T-helper 22 cell (primary cell): ENCODE results near the gene INAFM2.

Experiments used
- DNase-seq: peaks from one replicate; pipeline ENCODE4 v3.0.0-alpha.2; 2020; ENCODE audit warnings: low read depth

The INAFM2 gene

DNA sequence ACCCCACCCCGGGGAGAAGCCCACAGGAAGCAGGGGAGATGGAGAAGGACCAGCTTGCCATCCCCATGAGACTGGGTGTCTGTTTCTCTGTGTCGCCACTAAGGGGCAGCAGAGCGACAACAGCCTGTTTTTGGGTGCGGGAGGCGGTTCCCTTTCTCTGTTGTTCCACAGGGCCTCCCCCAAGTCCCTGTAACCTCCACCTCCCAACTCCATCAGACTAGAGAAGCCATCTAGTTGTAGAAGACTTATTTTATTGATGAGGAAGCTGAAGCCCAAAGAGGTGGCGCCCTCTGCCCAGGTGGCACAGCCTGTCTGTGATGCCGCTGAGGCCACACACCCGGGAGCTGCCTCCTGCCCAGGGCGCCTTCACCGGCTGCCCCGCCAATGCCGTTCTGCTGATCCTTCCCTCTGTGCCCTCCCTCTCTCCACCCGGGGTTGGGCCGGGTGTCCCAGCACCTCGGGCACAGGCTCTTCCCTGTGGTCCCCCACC is 21.2 kb downstream of the INAFM2 start:
- peak; percentile 37 for DNase-seq

DNA sequence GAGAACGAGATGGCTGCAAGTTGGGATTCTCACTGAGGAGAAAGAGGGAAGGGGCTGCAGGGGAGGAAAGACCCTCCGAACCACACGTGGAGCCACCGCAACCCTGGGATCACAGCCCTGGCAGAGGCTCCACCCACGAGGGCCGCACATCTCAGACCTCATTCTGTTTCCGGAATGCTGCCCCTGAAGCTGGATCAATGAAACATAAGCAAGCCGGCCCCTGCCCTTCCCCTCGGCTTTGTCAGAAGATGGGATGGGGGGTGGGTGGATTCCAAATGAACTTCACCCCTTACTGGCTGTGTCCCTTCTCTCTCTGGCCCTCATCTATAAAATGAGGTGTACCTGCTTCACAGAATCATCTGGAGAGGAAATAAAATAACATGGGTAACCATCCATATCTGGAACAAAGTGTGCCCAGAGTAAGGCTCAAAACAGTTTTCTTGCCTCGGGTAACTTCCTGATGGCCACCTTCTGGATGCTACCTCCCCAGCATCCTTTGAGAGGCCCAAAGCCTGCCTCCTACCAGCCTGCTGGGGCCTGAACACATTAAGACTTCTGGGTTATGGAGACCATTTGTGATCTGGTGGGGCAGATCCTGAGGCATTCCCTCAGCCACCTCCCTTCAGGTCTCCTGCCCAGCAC is 21.9 kb downstream of the INAFM2 start:
- no peak for DNase-seq

DNA sequence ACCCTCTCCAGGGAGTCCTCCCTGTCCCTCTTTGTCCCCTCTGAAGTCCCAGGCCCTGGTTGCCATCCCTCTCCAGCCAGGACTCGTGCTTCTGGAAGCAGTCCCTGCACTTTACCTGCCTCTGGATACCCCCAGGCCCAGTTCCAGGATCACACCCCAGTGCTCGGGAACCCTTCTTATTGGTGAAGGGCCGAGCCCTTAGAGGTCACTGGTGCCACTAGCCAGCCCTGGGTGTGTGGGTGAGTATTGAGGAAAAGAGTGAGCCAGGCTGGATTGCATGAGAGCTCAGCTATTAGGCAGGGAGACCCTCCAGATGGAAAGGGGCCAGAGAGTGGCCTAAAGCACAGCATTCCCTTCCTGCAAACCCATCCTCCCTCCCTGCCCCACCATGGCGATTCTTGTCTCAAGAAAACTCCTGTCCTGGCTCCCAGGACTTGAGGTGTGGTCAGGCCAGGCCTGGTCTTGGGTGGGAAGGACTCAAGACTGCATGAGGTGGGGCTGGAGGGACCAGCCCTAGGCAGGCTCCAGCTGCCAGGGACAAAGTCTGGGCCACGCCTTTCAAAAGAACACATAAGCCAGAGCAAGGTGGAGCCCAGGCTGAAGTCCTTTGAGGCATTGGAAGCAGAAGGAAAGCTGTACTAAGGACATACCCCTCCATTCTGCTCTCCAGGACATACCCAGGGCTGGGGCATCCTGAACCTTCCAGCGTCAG is 22.5 kb downstream of the INAFM2 start:
- no peak for DNase-seq

DNA sequence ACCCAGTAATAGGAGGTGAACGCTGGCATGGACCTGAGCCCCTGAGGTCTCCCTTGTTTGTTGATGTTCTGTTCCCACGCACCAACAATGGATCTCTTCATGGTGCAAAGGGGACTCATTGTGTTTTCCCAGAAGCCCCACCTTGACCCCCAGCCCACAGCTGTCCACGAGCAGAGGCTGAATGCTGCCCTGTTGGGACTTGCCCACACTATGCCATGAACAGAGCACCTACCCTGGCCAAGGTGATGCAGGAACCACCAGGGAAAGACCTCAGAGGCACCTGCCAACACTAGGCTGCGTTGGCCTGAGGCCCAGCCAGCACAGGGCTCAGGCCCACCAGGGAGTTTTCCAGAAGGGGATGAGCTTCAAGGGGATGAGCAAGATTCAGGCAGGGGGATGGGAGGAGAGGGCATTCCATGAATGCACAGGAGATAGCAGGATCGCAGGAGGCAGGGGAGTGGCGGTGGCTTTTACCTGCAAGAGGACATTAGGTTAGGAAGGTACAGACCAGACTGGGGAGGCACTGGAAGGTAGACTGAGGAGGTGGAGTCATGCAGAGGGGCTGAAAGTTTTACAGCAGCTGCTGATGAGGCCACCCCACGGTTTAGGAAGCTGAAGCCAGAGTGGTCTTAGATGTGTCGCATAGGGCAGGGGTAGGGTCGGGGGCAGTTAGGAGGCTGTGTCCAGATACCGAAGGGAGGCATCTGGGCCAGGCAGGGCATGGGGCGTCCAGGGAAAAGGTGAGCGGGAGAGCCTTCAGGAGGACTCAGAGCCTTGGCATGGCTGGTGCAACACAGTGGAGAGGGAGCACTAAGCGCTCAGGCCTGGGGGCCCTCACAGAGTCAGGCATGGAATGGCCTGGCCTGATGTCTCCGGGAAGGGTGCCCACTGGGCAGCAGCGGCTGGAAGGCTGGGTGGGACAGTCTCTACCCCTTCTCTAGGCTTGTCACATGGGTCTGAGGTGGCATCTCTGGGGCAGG is 23.4 kb downstream of the INAFM2 start:
- DNase-seq, result no peak

DNA sequence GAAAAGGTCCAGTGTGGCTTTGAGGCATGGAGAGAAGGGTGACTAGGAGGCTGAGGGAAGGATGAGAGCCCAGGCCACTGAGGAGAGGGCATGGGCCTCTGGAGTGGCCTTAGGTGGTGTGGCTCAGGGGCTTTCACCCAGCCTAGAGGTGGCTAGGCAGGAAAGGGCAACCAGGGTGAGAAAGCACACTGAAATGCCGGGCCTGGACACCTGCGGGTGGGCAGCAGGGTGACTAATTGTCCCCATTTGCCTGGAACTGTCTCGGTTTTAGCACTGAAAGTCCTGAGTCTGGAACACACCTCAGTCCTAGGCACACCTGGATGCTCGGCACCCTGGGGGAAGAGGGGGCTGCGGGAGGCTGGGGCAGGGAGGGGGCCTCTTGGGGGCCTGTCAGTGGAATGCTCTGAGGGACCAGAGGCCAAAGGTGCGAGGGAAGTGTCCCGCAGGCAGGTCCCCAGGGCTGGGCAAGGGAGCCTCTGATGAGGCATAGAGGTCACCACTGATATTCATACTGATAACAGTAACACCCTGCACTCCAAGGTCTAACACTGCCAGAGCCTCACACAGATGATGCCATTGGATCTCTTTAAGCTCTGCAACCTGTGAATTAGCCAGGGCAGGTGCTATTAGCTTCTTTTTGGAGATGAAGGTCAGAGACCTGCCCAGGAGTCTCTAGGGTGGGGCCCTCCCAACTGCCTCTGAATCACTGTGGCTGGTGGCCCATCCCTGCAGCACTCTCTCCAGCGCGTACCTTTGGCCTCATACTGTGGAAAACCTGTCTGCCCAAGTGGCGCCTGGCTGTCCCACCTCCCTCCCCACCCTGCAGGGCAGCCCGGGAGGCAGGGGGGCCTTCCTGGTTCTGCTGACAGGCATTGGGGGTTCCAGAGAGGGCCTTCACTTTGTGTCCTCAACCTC is 24.3 kb downstream of the INAFM2 start:
- DNase-seq, result no peak

DNA sequence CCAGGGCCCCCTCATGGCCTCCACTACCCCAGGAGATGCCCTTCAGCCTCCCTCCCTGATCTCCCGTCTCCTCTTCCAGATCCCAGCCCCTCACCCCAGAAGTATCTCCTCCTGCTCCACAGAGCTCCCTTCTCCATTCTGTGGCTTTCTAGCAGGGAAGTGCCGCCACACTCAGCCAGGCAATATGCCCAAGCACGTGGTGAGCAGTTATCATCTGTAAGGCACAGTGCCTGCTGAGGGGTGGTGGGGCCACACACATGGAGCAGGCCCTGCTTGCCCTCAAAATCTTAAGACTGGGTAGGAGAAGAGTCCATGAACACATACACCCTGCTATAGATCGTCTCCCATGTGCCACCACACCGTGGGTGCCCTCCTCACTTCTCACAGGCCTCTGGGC is 25.0 kb downstream of the INAFM2 start:
- no peak for DNase-seq

DNA sequence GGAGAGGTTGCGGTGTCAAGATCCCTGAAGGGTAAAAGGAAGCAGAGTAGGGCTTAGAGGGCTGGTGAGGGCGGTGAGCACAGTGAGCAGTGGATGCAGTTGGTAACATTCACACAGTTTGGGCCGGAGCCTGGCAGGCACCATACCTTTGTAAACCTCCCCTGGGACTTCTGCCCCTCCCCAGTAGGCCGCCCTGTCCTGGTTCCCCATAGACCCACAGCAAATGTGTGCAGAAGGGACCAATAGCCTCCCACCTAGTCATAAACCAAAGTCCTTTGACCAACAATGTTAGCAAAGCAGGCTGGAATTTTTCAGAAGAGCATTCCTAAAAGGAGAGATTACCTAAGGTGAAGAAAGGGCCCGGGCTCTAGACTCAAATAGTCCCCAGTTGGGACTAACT is 25.7 kb downstream of the INAFM2 start:
- DNase-seq, result no peak

DNA sequence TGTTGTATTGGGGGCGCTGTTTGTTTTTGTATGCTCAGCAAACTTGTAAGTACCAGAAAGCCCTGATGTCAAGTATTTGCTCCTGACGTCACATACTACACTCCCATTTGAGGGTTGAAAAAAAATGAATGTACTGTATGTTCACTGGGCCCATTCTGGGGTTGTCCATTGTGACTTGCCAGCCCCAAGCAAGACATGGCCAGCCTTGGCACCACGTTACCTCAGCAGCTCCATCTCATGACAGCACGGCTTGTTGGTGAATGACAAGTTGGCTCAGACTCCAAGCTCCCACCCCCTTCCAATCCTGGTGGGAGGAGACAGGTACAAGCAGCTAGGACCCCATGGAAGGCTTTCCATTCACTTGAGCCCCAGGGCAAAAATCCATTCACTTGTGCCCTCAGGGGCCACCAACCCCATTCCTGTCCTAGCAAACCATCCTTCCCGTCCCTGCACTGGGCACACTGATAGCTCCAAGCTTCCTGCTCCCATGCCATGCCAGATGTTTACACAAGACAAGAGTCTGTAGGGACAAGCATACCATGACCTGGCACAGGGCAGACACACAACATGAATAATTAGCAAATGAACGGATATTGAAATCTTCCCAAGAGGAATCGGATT is 28.9 kb downstream of the INAFM2 start:
- DNase-seq, result no peak

DNA sequence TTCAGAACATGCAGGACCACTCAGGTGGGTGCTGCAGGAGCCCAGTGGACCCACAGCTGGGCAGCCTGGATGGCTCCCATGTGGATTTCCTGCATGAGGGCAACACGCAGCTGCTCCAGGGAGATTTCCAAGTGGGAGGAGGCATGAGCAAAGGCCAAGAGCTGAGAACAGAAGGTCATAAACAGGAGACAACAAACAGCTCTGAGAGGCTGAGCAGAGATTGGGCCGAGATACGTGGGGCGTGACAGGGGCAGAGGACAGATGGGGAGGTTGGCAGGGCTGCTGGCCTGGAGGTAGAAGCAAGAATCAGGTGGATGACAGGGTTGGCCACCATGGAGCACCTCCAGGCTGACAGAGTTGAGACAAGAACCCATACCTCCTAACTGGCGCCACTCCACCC is 30.2 kb downstream of the INAFM2 start:
- no peak for DNase-seq

DNA sequence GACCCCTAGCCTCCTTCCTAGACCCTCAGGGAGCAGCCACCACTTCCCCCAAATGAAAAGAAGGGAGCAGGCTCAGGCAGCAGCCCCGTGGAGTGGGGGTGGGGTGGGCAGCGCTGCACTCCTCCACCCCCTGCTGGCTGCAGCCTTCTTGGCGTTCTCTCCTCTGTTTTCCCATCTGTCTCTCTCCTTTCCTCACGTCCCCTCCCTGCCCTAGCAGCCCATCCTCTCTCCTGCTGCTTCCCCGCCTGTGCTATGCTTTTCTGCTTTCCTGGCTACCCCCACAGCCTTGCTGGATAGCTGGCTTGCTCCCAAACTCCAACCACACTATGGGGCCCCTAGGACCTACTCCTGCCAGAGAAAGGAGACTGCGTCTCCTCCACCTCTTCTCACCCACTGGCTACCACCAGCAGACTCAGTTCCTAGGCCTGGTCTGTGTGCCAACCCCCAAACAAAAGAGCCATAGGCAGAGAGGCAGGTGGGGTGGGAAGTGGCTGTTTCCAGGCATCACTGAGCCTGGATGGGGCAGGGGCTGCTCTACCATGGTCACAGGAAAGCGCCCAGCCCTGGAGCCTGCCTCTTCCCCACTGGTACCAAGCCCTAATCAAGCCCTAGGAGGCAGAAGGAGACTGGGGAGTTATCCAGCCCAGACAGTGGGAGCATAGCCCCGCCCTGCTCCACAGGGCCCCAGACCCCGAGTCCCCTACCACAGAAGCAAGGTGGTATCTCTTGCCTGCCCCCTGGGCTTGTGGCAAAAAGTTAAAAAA is 31.1 kb downstream of the INAFM2 start:
- DNase-seq, result no peak

DNA sequence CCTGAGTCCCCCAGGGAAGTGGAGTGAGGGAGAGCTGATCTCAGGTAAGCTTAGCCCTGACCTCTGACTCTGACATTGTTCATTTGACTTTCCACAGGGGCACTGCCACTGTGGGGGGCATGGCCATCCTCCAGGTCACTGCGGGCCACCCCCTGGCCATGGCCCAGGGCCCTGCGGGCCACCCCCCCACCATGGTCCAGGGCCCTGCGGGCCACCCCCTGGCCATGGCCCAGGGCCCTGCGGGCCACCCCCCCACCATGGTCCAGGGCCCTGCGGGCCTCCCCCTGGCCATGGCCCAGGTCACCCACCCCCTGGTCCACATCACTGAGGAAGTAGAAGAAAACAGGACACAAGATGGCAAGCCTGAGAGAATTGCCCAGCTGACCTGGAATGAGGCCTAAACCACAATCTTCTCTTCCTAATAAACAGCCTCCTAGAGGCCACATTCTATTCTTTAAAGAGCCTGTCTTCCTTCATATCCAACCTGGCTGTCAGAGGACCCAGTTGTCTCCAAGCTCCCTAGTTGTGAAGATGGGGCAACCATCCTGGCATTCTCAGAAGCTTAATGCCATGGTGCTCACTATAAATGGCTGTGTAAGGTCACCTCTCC is 32.6 kb downstream of the INAFM2 start:
- no peak for DNase-seq

DNA sequence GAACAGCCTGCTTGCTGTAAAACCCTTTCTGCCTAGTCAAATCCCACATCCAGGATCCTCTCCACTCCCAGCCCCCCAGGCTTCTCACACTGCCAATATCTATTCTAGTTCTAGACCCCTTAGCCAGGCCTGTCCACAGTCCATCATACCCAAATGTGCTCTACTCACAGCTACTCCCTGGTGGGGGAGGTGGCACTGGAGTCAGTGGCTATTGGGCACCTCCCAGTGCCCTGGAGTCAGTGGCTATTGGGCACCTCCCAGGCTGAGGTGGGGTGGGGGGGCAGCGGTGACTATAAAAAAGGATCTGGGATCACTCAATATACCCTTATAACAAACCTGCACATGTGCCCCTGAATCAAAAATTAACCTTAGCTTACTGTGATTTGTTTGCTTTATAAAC is 33.8 kb downstream of the INAFM2 start:
- DNase-seq, result no peak

DNA sequence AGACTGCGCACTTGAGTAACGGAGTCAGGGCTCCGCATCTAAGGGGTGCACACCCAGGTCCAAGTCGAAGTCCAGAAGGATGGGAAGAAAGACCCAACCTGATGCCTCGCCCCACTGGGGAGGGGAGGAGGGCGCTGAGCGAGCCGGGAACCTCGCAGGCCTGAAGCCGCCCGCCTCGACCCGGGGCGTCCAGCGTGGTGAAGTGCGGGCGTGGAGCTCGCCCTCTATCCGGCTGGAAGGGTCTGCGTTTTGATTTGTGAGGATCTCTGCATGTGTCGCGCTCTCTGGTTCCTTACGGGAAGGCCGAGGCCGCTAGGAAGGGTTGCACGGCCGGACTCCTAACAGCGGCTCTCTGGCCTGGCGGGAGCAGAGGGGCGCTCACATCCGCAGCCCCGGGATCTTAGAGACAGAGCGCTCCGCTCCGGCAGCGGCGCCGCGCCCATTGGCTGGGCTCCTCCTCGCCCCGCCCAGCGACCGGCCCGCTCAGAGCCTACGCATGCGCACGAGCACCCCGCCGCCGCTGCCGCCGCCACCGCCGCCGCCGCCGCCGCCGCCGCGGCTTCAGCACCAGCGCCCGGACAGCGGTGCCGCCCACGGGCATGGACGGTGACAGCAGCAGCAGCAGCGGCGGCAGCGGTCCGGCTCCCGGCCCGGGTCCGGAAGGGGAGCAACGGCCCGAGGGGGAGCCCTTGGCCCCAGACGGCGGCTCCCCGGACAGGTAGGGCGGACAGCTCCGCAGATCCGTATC is 34.4 kb downstream of the INAFM2 start, which contains the start of gene DISP2:
Gene DISP2, plus strand, starts transcription at position 497 of the 748 bp plus-strand sequence. Its CDS starts 103 bp downstream, at position 600.
- peak; percentile 75 for DNase-seq

DNA sequence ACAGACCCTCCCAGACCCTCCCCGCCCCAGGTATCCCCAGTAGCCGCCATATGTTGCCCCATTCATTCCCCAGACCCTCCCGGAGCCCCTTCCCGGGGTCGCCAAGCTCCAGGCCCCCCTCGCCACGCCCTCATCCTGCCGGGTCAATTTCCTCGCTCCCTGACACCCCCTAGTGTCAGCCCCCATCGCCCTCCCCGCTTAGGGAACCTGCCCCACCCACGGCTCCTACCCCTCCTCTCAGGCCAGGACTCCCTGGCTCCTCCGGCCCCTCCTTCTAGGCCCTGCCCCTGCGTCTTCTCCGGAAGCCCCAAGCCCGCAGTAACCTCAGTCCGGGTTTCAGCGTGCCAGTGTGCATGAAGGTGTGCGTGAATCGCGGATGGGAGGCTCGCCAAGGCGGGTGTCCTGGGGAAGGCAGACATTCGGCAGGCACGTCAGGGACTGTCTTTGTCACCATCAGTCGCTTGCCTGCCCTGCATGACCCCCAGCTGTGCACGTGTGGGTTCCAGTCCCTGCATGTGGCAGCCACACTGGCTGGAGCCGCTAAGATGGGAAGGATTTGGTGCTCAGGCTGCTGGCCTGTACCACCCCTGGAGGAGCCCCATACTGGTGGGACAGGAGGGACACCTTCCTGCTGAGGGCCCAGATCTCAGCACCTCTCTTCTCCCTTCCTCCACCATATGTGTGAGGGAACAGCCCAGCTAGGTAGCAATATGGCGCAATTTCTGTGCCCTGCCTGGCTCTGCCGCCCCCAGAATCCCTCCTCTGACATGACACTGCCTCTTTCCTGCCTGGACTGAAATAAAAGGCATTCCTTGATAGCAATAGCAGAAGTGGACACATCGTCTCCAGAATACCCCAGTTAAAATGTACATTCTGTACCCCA is 35.2 kb downstream of the INAFM2 start:
- peak; percentile 17 for DNase-seq

DNA sequence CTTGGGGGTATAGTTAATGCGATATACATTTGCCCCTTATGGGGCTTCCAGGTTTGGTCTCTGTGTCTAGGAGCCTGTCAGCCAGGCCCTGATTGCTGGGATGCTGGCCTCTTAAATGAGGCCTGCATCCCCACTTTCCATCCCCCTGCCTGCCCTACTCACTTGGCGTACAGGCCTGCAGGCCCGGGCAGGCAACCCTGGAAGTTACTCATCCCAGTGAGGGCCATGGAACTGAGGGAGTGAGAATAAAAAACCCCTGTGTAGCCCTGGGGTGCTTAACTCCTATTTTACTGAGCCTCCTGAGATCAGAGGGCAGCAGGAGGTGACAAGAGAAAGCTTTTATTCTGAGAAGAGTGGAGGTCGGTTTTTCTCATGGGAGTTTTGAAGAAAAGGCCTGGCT is 36.5 kb downstream of the INAFM2 start:
- DNase-seq, result no peak

DNA sequence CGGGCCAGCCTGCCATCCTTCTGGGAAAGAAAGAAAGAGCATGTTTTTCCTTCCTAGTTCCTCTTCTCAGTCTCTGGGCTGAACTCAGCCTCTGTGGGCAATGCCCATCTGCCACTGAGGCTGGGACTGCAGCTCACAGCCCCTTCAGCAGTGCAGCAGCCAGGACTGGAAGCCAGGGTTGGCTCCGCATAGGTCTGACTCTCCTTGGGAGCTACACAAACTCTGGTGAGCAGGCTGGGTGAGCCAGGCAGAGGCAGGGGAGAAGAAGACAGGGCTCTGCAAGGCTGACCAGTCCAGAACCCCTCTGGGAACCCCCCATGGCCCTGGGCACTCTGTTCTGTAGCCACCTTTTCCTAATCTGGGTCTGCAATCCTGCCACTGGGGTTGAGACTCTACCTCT is 38.1 kb downstream of the INAFM2 start:
- no peak for DNase-seq

DNA sequence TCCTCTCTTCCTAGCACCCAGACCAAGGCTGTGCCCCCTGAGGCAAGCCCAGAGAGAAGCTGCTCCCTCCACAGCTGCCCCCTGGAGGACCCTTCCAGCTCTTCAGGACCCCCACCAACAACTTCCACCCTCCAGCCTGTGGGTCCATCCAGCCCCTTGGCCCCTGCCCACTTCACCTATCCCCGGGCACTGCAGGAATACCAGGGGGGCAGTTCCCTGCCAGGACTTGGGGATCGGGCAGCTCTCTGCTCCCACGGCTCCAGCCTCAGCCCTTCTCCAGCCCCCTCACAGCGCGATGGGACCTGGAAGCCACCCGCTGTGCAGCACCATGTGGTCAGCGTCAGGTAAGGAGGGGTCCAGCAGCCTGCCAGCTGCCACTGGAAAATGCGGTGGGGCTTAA is 40.1 kb downstream of the INAFM2 start:
- DNase-seq, result no peak

DNA sequence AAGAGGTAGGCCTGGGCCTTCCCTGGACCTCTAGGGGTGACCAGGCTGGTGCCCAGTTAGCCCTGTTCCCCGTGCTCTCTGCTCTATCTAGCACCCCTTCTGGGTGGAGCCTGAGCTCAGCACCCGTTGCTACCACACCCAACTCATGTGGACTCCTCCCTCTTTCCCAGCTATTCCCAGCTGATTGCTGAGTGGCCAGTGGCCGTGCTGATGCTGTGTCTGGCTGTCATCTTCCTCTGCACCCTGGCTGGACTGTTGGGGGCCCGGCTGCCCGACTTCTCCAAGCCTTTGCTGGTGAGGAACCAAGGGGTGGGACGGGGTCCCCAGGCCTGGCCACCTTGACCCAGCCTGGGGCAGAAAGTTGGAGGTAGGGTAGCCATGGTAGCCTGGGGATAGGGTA is 40.8 kb downstream of the INAFM2 start:
- DNase-seq, result no peak
